HG02642 (cell line): Measurements from ENCODE around the gene SETDB1.

Experiments used
- ATAC-seq: cut with Tn5 transposase; IDR thresholded peaks from one replicate; pipeline ENCODE4 v1.9.1; 2021; ENCODE audit warnings: mild to moderate bottlenecking; ENCODE audit not compliant: unreplicated experiment, poor library complexity

Gene SETDB1

GRCh38 chr1:150973836-150974579, 47.8 kb downstream of the SETDB1 start:
- peak; percentile 55 for ATAC-seq

GRCh38 chr1:150974580-150975478, 48.7 kb downstream of the SETDB1 start, which contains the start of gene CERS2:
Gene CERS2, minus strand, starts transcription at chr1:150974835. Its CDS starts 5,745 bp downstream, at chr1:150969090.
- peak; percentile 59 for ATAC-seq

- ATAC-seq, result no peak
Measured at GRCh38 chr1:150976401-150976821, 50.2 kb downstream of the SETDB1 start.

- no peak for ATAC-seq
Measured at GRCh38 chr1:150976879-150977694, 50.9 kb downstream of the SETDB1 start.

GRCh38 chr1:150979092-150980056, 53.2 kb downstream of the SETDB1 start:
- ATAC-seq, result no peak

GRCh38 chr1:150981177-150981804, 55.1 kb downstream of the SETDB1 start:
- ATAC-seq, result no peak

GRCh38 chr1:150981805-150982712, 55.9 kb downstream of the SETDB1 start, which contains the start of gene ANXA9:
Gene ANXA9, plus strand, starts transcription at chr1:150982292. Its CDS starts 814 bp downstream, at chr1:150983106.
- no peak for ATAC-seq

- ATAC-seq, result no peak
Measured at GRCh38 chr1:150985179-150985825, 59.1 kb downstream of the SETDB1 start.

GRCh38 chr1:150987924-150988323, 61.8 kb downstream of the SETDB1 start:
- ATAC-seq, result no peak

GRCh38 chr1:150992626-150993025, 66.5 kb downstream of the SETDB1 start:
- ATAC-seq, result no peak

- ATAC-seq, result no peak
Measured at GRCh38 chr1:150994248-150994647, 68.1 kb downstream of the SETDB1 start.

GRCh38 chr1:150995460-150995859, 69.3 kb downstream of the SETDB1 start:
- no peak for ATAC-seq

- no peak for ATAC-seq
Measured at GRCh38 chr1:150995896-150996295, 69.7 kb downstream of the SETDB1 start.

- ATAC-seq, result no peak
Measured at GRCh38 chr1:150997126-150997872, 71.1 kb downstream of the SETDB1 start.

- no peak for ATAC-seq
Measured at GRCh38 chr1:150997949-150998348, 71.8 kb downstream of the SETDB1 start.

- ATAC-seq, result no peak
Measured at GRCh38 chr1:150999051-150999674, 73.0 kb downstream of the SETDB1 start.
